ENCODE data around the gene DYRK1A.

Gene DYRK1A

GRCh38 chr21:37421306-37421705 lies 54.7 kb downstream of the DYRK1A start:
- no peak for DNase-seq

- no peak for DNase-seq
Measured at GRCh38 chr21:37422382-37422781, 55.8 kb downstream of the DYRK1A start.

GRCh38 chr21:37423103-37423502 lies 56.5 kb downstream of the DYRK1A start:
- DNase-seq: no peak

- DNase-seq: no peak
Measured at GRCh38 chr21:37424396-37424795, 57.8 kb downstream of the DYRK1A start.

GRCh38 chr21:37425001-37425400 lies 58.4 kb downstream of the DYRK1A start:
- DNase-seq: no peak

GRCh38 chr21:37425684-37426083 lies 59.1 kb downstream of the DYRK1A start:
- DNase-seq: no peak

GRCh38 chr21:37427221-37427620 lies 60.6 kb downstream of the DYRK1A start:
- no peak for DNase-seq

GRCh38 chr21:37429356-37429755 lies 62.8 kb downstream of the DYRK1A start:
- DNase-seq: no peak

GRCh38 chr21:37430184-37430821 lies 63.7 kb downstream of the DYRK1A start:
- no peak for DNase-seq

GRCh38 chr21:37431243-37431642 lies 64.7 kb downstream of the DYRK1A start:
- DNase-seq: no peak

- no peak for DNase-seq
Measured at GRCh38 chr21:37432710-37433455, 66.3 kb downstream of the DYRK1A start.

GRCh38 chr21:37433456-37433840 lies 66.9 kb downstream of the DYRK1A start:
- DNase-seq: no peak

- DNase-seq: peak; percentile 84
Measured at GRCh38 chr21:37435120-37435519, 68.5 kb downstream of the DYRK1A start.

- DNase-seq: no peak
Measured at GRCh38 chr21:37435711-37436110, 69.1 kb downstream of the DYRK1A start.

GRCh38 chr21:37436174-37436573 lies 69.6 kb downstream of the DYRK1A start:
- no peak for DNase-seq

GRCh38 chr21:37437376-37438080 lies 71.0 kb downstream of the DYRK1A start:
- DNase-seq: no peak

GRCh38 chr21:37443683-37444082 lies 77.1 kb downstream of the DYRK1A start:
- DNase-seq: no peak

GRCh38 chr21:37445228-37445627 lies 78.7 kb downstream of the DYRK1A start:
- DNase-seq: no peak

- no peak for DNase-seq
Measured at GRCh38 chr21:37446552-37446951, 80.0 kb downstream of the DYRK1A start.

- DNase-seq: no peak
Measured at GRCh38 chr21:37447288-37447936, 80.8 kb downstream of the DYRK1A start.

GRCh38 chr21:37449302-37449937 lies 82.8 kb downstream of the DYRK1A start:
- no peak for DNase-seq

- DNase-seq: no peak
Measured at GRCh38 chr21:37450445-37450941, 83.9 kb downstream of the DYRK1A start.

- no peak for DNase-seq
Measured at GRCh38 chr21:37451446-37451845, 84.9 kb downstream of the DYRK1A start.
